ENCODE results near the gene S1PR3. TPM values are rescaled to one million over a fixed set of nuclear protein-coding genes. Genes with fewer than 3 reads are reported as not detected.

S1PR3 gene
- total and polyA plus RNA-seq, 9 of the 15 experiments (the other 6 are each of a cell fraction or from before 2014, with no cell fraction given) = 0.03 to 2.0 (median 0.29) TPM

- TF ChIP-seq MAZ (CRISPR knock-in tag; conservative IDR thresholded peaks at IDR 0.05 in 1 of 2, IDR thresholded peaks at IDR 0.05 in 1 of 2) (no peak), SMARCC2 (IDR thresholded peaks at IDR 0.05; ENCODE audit: low read depth) (no peak), SAP30 (IDR thresholded peaks at IDR 0.05; ENCODE audit: borderline replicate concordance, insufficient read depth, low read depth, low read length, poor library complexity, severe bottlenecking) (no peak), PHF20 (IDR thresholded peaks at IDR 0.05; ENCODE audit: partially characterized antibody) (no peak), ZNF511 (CRISPR knock-in tag; IDR thresholded peaks at IDR 0.05) (no peak)
Measured at GRCh38 chr9:88978034-88978433, 13.2 kb upstream of the S1PR3 start (continued).

- H3K4me2 ChIP-seq (ENCODE audit: insufficient read depth, low read length) = no peak overlapping the region
- intact Hi-C loops (cut with micrococcal nuclease) (no loop called here), in situ Hi-C loops (cut with MboI) (no loop called here)
- ChIA-PET POLR2A (no interaction called here), CTCF (ENCODE audit: low intra/inter-chr PET ratio) (no interaction called here)
- DNase-seq (ENCODE audit: extremely low read depth in 1 of 4, low spot score in 3 of 4) (no peak), FAIRE-seq (no peak), ATAC-seq (no peak)
- no peaks in the 10 kb centered on the region for H3K9me1 ChIP-seq (ENCODE audit: control insufficient read depth, insufficient read depth, low read length)
- H3K36me3 ChIP-seq (ENCODE audit: control insufficient read depth, insufficient read depth, low read length) = no peaks in the 10 kb centered on the region
- H3K79me2 ChIP-seq (ENCODE audit: control insufficient read depth, insufficient read depth, low read length) = no peaks in the 10 kb centered on the region
- no peak overlapping the region for H3K9ac ChIP-seq (ENCODE audit: insufficient read depth in 1 of 2, low read depth in 2 of 2, low read length in 2 of 2)
- BruUV-seq (replicated peaks) = no TSS peak
- H3K4me1 ChIP-seq (replicated peaks in 1 of 2; ENCODE audit: control insufficient read depth in 2 of 2, insufficient read depth in 2 of 2, low read length in 2 of 2) = no peaks in the 10 kb centered on the region
- TF ChIP-seq RERE (CRISPR knock-in tag; IDR thresholded peaks at IDR 0.05; ENCODE audit: borderline replicate concordance) = no peak
- TF ChIP-seq NCOA1 (IDR thresholded peaks at IDR 0.05; ENCODE audit: low read depth) = no peak
- no peak for TF ChIP-seq HMGN3 (IDR thresholded peaks at IDR 0.05; ENCODE audit: borderline replicate concordance, extremely low read depth, insufficient read length, low read depth, low read length)
- TF ChIP-seq SMAD1 (IDR thresholded peaks at IDR 0.05; ENCODE audit: low read depth, low read length, partially characterized antibody) = no peak
- TF ChIP-seq SAP30 (IDR thresholded peaks at IDR 0.05; ENCODE audit: borderline replicate concordance, insufficient read depth, low read depth, low read length, poor library complexity, severe bottlenecking) = no peak
- TF ChIP-seq POLR3G (IDR thresholded peaks at IDR 0.05; ENCODE audit: extremely low read depth, insufficient read length, insufficient replicate concordance) = no peak
- no peaks in the 10 kb centered on the region for H3K9me3 ChIP-seq (replicated peaks; ENCODE audit: control insufficient read depth, insufficient read depth, low read depth, low read length)
- H3K4me3 ChIP-seq = no peak overlapping the region
- H3K27me3 ChIP-seq (ENCODE audit: control insufficient read depth in 2 of 2, insufficient read depth in 2 of 2, low read length in 2 of 2) = no peaks in the 10 kb centered on the region; a peak in 1 of 5 replicates
- WGBS (ENCODE audit: insufficient coverage, low coverage, missing lambda C conversion rate) = 14% methylated on average over 2 of the region's 2 CpGs
- no peaks in the 10 kb centered on the region for H4K20me1 ChIP-seq (replicated peaks; ENCODE audit: control insufficient read depth, insufficient read depth, low read length)
- no peak overlapping the region for H2AFZ ChIP-seq (ENCODE audit: low read depth, low read length)
- no peak overlapping the region for H3K27ac ChIP-seq (ENCODE audit: extremely low read depth, low read depth, low read length)
Measured at GRCh38 chr9:88979021-88979420, 12.2 kb upstream of the S1PR3 start.
